ENCODE measurements around the gene UBXN10.

UBXN10 gene

GRCh38 chr1:20234788-20235535 is 49.1 kb downstream of the UBXN10 start:
- no peak for DNase-seq (ENCODE audit: low read depth, low spot score)

- DNase-seq (ENCODE audit: low read depth, low spot score) = no peak
Observed at GRCh38 chr1:20237646-20238045, 51.8 kb downstream of the UBXN10 start.

GRCh38 chr1:20240012-20240411 is 54.1 kb downstream of the UBXN10 start:
- no peak for DNase-seq (ENCODE audit: low read depth, low spot score)

- DNase-seq (ENCODE audit: low read depth, low spot score) = no peak
Observed at GRCh38 chr1:20242890-20243479, 57.1 kb downstream of the UBXN10 start.

Data from activated naive CD8-positive, alpha-beta T cell treated with anti-CD3 and anti-CD28 coated beads, Interleukin-2, amount 50 U/mL, for 16 hours (primary cell).